KOPT-K1 (cell line): ENCODE measurements around the gene TTC33.

Experiments
- H3K27ac ChIP-seq: fragments of 200-600 bp; sonication (generic); 2 replicates; pipeline ENCODE4 v1.5.1; 2016; ENCODE audit warnings: antibody characterized with exemption, mild to moderate bottlenecking, low read depth, low read length; ENCODE audit not compliant: poor library complexity, severe bottlenecking
- H3K36me3 ChIP-seq: fragments of 200-600 bp; sonication (generic); 2 replicates; pipeline ENCODE4 v1.5.1; 2017; ENCODE audit warnings: antibody characterized with exemption, mild to moderate bottlenecking, low read length, moderate library complexity; ENCODE audit not compliant: insufficient read depth
- H3K9me3 ChIP-seq: fragments of 200-600 bp; sonication (generic); 2 replicates; pipeline ENCODE4 v1.5.1; 2017; ENCODE audit warnings: antibody characterized with exemption, low read length, mild to moderate bottlenecking; ENCODE audit not compliant: insufficient read depth, poor library complexity, severe bottlenecking

TTC33 gene

GRCh38 chr5:40555886-40556285 is 199.9 kb downstream of the TTC33 start:
- Histone ChIP-seq H3K9me3 (no peaks in the 10 kb centered on the region), H3K36me3 (no peaks in the 10 kb centered on the region), H3K27ac (no peak overlapping the region)

DNA sequence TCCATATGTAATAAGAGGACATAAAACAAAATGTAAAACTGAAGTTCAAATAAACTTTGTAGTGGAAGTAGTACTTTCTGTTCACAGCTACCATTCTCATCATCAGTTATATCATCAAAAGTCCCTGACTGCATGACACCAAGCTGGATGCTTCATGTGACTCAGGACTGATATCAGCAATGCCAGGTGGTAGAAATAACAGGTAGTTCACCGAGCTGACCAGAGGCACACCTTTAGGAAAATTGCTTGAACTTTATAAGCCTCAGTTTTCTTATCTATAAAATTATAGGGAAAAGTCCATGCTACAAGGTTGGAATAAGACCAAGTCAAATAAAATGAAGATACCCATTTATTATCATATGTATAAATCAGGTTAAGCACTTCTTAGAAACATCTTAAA is 200.9 kb downstream of the TTC33 start:
- no peaks in the 10 kb centered on the region for H3K36me3 ChIP-seq
- no peak overlapping the region for H3K27ac ChIP-seq
- peaks cover 9% of the 10 kb centered on the region for H3K9me3 ChIP-seq

- peaks cover 9% of the 10 kb centered on the region for H3K9me3 ChIP-seq
- H3K36me3 ChIP-seq, result no peaks in the 10 kb centered on the region
- H3K27ac ChIP-seq, result no peak overlapping the region
These were observed 201.7 kb downstream of the TTC33 start for GRCh38 chr5:40554054-40554453.

GRCh38 chr5:40552981-40553380 is 202.8 kb downstream of the TTC33 start:
- H3K27ac ChIP-seq, result no peak overlapping the region
- H3K9me3 ChIP-seq, result peaks cover 9% of the 10 kb centered on the region
- H3K36me3 ChIP-seq, result no peaks in the 10 kb centered on the region

GRCh38 chr5:40551496-40552491 is 204.0 kb downstream of the TTC33 start:
- Histone ChIP-seq H3K27ac (no peak overlapping the region), H3K36me3 (no peaks in the 10 kb centered on the region), H3K9me3 (peaks cover 9% of the 10 kb centered on the region)

GRCh38 chr5:40550481-40550880 is 205.3 kb downstream of the TTC33 start:
- Histone ChIP-seq H3K27ac (no peak overlapping the region), H3K36me3 (no peaks in the 10 kb centered on the region), H3K9me3 (peaks cover 9% of the 10 kb centered on the region)

- Histone ChIP-seq H3K9me3 (peaks cover 9% of the 10 kb centered on the region), H3K27ac (no peak overlapping the region), H3K36me3 (no peaks in the 10 kb centered on the region)
These were observed 206.1 kb downstream of the TTC33 start for GRCh38 chr5:40549616-40550015.

DNA sequence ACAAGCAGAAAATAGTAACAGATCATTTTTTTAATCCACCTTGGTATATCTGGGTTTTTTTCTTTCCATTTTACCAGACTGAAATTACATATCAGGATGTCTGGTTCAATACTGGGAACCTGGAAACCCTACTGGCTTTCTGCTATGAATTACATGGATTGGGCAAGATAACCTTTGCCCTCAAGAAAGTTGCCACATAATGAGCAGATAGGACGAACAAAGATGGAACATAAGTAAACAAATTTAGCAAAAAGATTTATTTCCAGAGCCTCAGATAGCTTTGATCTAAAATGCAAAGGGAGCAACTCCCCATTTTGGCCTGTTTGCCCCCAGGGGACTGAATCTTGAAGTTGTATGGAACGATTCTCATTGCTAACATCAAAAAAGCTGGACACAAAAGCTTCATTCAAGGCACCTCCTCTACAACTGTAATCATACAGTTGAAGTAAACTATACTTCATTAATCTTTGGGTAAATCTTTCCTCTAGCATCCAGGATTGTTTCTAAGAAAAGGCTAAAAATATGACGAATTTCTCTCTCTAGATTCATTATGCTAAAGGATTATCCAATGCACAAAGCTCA is 207.7 kb downstream of the TTC33 start:
- peaks cover 9% of the 10 kb centered on the region for H3K9me3 ChIP-seq
- H3K27ac ChIP-seq, result no peak overlapping the region
- no peaks in the 10 kb centered on the region for H3K36me3 ChIP-seq

DNA sequence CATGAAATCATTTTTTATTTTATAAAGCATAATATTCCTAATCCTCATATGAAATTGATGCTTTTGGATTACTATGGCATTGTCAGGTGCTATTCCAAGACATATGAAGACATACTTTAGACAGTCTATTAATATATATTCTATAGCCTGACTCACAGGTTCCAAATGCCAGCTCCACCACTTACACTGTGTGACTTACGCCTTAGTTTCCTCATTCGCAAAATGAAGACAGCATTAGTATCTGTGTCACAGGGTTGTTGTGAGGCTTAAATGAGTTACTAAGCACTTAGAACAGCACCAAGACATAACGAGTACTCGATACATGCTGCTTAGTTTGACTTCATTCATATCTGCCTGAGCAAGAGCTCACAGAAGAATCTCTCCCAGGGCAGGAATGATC is 208.2 kb downstream of the TTC33 start:
- Histone ChIP-seq H3K36me3 (no peaks in the 10 kb centered on the region), H3K27ac (no peak overlapping the region), H3K9me3 (peaks cover 9% of the 10 kb centered on the region)

DNA sequence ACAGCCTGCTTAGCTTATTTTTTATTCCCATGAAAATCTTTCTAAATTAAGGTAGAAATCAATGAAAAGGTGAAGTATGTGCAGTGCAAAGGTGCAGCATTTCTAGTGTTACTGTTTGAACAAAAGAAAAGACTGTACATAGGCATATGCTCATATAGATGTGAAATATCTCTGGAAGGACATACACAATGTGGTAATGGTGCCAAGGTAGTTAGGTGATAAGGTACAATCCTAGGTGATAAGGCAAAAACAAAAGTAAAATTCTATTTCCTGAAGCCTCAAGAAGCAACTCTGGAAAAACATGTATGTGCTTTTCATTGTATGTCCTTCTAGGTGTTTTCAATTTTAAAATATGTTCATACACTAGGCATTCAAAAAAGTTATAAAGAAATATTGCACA is 215.5 kb downstream of the TTC33 start:
- peaks cover 15% of the 10 kb centered on the region for H3K9me3 ChIP-seq
- no peaks in the 10 kb centered on the region for H3K36me3 ChIP-seq
- H3K27ac ChIP-seq, result no peak overlapping the region

DNA sequence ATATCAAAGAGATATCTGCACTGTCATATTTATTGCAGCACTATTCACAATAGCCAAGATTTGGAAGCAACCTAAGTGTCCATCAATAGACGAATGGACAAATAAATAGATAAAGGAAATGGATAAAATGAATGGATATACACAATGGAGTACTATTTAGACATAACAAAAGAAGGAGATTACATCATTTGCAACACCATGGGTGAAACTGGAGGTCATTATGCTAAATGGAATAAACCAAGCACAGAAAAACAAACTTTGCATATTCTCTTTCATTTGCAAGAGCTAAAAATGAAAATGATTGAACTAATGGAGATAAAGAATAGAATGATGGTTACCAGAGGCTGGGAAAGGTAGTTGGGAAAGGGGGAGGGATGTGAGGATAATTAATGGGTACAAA is 231.1 kb downstream of the TTC33 start:
- Histone ChIP-seq H3K36me3 (no peaks in the 10 kb centered on the region), H3K9me3 (no peaks in the 10 kb centered on the region), H3K27ac (no peak overlapping the region)

- H3K9me3 ChIP-seq, result no peaks in the 10 kb centered on the region
- peak overlapping the region; percentile 20 for H3K27ac ChIP-seq
- H3K36me3 ChIP-seq, result no peaks in the 10 kb centered on the region
These were observed 233.8 kb downstream of the TTC33 start for GRCh38 chr5:40521925-40522324.

- Histone ChIP-seq H3K27ac (peak overlapping the region; percentile 20), H3K9me3 (no peaks in the 10 kb centered on the region)
These were observed 234.5 kb downstream of the TTC33 start for GRCh38 chr5:40521108-40521785.

DNA sequence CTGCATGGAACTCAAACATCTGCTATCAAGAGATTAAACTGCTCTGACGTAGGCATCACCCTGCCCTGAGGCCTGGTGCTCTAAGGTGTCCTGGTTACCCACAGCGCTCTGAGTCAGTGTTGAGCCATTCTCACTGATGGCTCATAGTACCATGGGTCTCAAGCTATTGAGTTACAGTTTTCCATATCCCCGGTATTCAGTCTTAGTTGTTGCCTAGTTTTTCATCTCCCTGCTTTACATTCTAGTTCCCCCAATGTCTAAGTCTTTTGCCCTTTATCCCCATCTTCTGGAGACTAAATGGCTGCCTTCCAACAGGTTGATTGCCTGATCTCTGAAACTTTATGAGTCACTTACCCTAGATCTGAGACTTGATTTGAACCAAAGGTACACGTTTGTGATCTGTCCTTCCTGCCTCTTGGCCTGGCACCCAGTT is 237.3 kb downstream of the TTC33 start:
- no peak overlapping the region for H3K27ac ChIP-seq
- H3K36me3 ChIP-seq, result no peaks in the 10 kb centered on the region

More at GRCh38 chr5:40521108-40521785, 234.5 kb downstream of the TTC33 start:
- no peaks in the 10 kb centered on the region for H3K36me3 ChIP-seq

DNA sequence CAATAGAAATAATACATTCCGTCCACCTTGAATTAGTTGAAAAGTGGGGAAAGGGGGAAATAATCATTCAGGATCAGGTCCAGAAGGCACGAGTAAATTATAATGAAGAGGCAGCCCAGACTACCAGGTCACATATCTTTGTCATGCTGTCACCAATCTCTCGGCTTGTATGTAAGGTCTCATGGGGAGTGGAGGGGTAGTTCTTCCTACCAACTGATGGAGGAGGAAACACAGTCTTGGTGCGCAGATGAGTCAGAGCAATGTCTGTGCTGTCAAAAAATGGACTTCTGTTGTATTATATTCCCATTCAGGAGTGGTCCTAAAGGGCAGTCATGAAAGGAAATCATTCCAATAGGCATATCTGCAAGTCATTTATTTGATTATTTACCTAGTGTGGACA is 240.3 kb downstream of the TTC33 start:
- H3K36me3 ChIP-seq, result no peaks in the 10 kb centered on the region
- H3K27ac ChIP-seq, result no peak overlapping the region

More for the DNA sequence above, 237.3 kb downstream of the TTC33 start:
- no peaks in the 10 kb centered on the region for H3K9me3 ChIP-seq

More for the DNA sequence above, 240.3 kb downstream of the TTC33 start:
- H3K9me3 ChIP-seq, result no peaks in the 10 kb centered on the region
